OCI-LY1 (cell line): Measurements from ENCODE around the gene CCDC194.

Experiments
- H2AFZ ChIP-seq: fragments of 200-600 bp; sonication (generic), shearing (Covaris generic); 2 replicates; pipeline ENCODE4 v1.6.0; 2014; ENCODE audit warnings: antibody characterized with exemption, mild to moderate bottlenecking, low read length
- H3F3A ChIP-seq: fragments of 200-600 bp; sonication (generic), shearing (Covaris generic); 2 replicates; pipeline ENCODE4 v1.6.0; 2014; ENCODE audit warnings: mild to moderate bottlenecking, antibody characterized with exemption, low read length, moderate library complexity; ENCODE audit not compliant: insufficient read depth
- H3K27ac ChIP-seq: fragments of 200-600 bp; sonication (generic); 2 replicates; pipeline ENCODE4 v1.5.1; 2014; ENCODE audit warnings: low read length, mixed run types, mild to moderate bottlenecking, low read depth; ENCODE audit not compliant: poor library complexity, severe bottlenecking
- H3K27me3 ChIP-seq: fragments of 200-600 bp; sonication (generic); 2 replicates; pipeline ENCODE4 v1.6.0; 2014; ENCODE audit warnings: antibody characterized with exemption, mild to moderate bottlenecking, low read length, moderate library complexity; ENCODE audit not compliant: insufficient read depth
- H3K36me3 ChIP-seq: fragments of 200-600 bp; sonication (generic); 2 replicates; pipeline ENCODE4 v1.6.1; 2014; ENCODE audit warnings: mild to moderate bottlenecking, antibody characterized with exemption, low read length, moderate library complexity, mixed read lengths; ENCODE audit not compliant: insufficient read depth
- H3K4me1 ChIP-seq: fragments of 200-600 bp; sonication (generic); 2 replicates; pipeline ENCODE4 v1.5.1; 2014; ENCODE audit warnings: mild to moderate bottlenecking, low read length, moderate library complexity; ENCODE audit not compliant: insufficient read depth, severe bottlenecking
- H3K4me2 ChIP-seq: fragments of 200-600 bp; sonication (generic), shearing (Covaris generic); 2 replicates; pipeline ENCODE4 v1.6.1; 2014; ENCODE audit warnings: low read length
- H3K4me3 ChIP-seq: fragments of 200-600 bp; sonication (generic); 2 replicates; pipeline ENCODE4 v1.5.1; 2014; ENCODE audit warnings: low read length, low read depth, mild to moderate bottlenecking, mixed read lengths; ENCODE audit not compliant: poor library complexity, severe bottlenecking
- H3K79me2 ChIP-seq: fragments of 200-600 bp; shearing (Covaris generic); 2 replicates; pipeline ENCODE4 v1.6.1; 2016; ENCODE audit warnings: mixed run types, low read length, mixed read lengths; ENCODE audit not compliant: insufficient read depth
- H3K9ac ChIP-seq: fragments of 200-600 bp; sonication (generic), shearing (Covaris generic); 2 replicates; pipeline ENCODE4 v1.6.1; 2014; ENCODE audit warnings: mild to moderate bottlenecking, low read length, mixed read lengths
- H3K9me2 ChIP-seq: fragments of 200-600 bp; sonication (generic), shearing (Covaris generic); 2 replicates; pipeline ENCODE4 v1.6.1; 2014; ENCODE audit warnings: low read depth, mild to moderate bottlenecking, low read length, mixed read lengths
- H3K9me3 ChIP-seq: fragments of 200-600 bp; shearing (Covaris generic); 2 replicates; pipeline ENCODE4 v1.6.1; 2014; ENCODE audit warnings: low read length, mixed read lengths
- H4K20me1 ChIP-seq: fragments of 200-600 bp; sonication (generic), shearing (Covaris generic); 2 replicates; pipeline ENCODE4 v1.6.0; 2016; ENCODE audit warnings: mild to moderate bottlenecking, low read length; ENCODE audit not compliant: insufficient read depth
- EZH2 ChIP-seq: fragments of 200-600 bp; sonication (generic), shearing (Covaris generic); IDR thresholded peaks from 2 replicates; pipeline ENCODE4 v1.8.0; 2017; ENCODE audit warnings: borderline replicate concordance, mixed run types, mild to moderate bottlenecking, antibody characterized with exemption, low read length, moderate library complexity, mixed read lengths
- TF ChIP-seq, protein P1 (sequence below): fragments of 200-600 bp; sonication (generic), shearing (Covaris generic); IDR thresholded peaks from 2 replicates; pipeline ENCODE4 v1.5.1; 2017; ENCODE audit warnings: mild to moderate bottlenecking, antibody characterized with exemption, low read length, moderate library complexity, mixed read lengths

Gene CCDC194

DNA sequence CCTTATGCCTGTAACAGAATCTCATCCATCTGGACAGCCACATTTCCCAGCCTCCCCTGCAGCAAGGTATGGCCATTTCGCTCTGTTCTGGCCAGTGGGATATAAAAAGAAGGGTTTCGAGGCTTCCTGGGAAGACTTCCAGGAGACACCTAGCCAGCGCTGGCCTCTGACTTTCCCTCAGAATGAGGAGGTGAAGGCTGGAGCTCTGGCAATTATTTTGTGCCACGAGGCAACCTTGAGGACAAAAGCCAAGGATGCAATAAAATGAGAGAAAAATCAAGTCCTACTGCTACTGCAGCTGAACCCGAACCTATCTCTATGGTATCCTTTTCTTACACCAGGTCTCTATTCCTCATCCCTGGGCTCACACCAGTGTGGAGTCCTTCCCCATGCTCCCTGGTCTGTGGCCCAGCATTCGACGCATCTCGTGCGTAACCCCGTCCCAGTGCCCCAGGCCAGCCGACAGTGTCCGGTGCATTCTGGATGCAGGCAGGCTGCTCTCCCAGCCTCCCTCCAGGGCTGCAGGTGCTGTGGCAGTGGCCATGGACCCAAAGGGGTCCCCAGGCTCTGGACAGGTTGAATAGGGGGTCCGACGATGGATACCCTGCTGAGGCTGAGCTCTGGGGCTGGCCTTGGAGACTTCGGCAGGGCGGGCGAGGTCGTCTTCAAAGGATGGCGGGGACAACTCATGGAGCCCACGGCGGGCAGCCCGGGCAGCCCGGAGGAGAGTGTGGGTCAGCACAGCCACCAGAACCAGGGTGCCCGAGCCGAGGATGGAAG, 42.3 kb upstream of the CCDC194 start:
- Histone ChIP-seq H3K4me2 (no peak overlapping the region), H3K27me3 (peaks cover 9% of the 10 kb centered on the region; the same call in 1 of the 2 replicates), H3F3A (no peaks in the 10 kb centered on the region), H4K20me1 (no peaks in the 10 kb centered on the region), H2AFZ (no peak overlapping the region), H3K9me2 (no peaks in the 10 kb centered on the region), H3K4me1 (no peaks in the 10 kb centered on the region), H3K27ac (no peak overlapping the region), H3K9me3 (0 out of 2 replicates have a peak, but pooled peaks cover under 1% of the 10 kb centered on the region), H3K9ac (no peak overlapping the region), H3K4me3 (no peak overlapping the region), H3K36me3 (no peaks in the 10 kb centered on the region), H3K79me2 (no peaks in the 10 kb centered on the region)
- TF ChIP-seq, protein P1, sequence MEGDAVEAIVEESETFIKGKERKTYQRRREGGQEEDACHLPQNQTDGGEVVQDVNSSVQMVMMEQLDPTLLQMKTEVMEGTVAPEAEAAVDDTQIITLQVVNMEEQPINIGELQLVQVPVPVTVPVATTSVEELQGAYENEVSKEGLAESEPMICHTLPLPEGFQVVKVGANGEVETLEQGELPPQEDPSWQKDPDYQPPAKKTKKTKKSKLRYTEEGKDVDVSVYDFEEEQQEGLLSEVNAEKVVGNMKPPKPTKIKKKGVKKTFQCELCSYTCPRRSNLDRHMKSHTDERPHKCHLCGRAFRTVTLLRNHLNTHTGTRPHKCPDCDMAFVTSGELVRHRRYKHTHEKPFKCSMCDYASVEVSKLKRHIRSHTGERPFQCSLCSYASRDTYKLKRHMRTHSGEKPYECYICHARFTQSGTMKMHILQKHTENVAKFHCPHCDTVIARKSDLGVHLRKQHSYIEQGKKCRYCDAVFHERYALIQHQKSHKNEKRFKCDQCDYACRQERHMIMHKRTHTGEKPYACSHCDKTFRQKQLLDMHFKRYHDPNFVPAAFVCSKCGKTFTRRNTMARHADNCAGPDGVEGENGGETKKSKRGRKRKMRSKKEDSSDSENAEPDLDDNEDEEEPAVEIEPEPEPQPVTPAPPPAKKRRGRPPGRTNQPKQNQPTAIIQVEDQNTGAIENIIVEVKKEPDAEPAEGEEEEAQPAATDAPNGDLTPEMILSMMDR = no peak
- no peak for TF ChIP-seq EZH2

DNA sequence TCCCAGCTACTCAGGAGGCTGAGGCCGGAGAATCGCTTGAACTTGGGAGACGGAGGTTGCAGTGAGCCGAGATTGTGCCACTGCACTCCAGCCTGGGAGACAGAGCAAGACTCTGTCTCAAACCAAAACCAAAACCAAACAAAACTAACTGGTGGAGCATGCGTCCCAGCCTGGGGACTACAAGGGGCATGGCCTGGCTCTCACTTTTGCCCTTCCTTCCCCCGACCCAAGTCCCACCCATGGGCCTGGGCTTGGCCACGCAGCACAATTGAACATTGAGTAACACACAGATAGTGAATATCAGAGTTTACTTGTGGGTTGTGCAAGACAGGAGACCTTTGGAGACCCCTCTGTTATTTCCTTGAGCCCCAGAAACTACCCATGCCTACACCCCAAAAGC, 41.2 kb upstream of the CCDC194 start:
- Histone ChIP-seq H3K9me3 (no peaks in the 10 kb centered on the region), H3K9ac (no peak overlapping the region), H3K79me2 (no peaks in the 10 kb centered on the region), H3K4me1 (no peaks in the 10 kb centered on the region), H3K9me2 (no peaks in the 10 kb centered on the region), H3K4me3 (no peak overlapping the region), H3K36me3 (no peaks in the 10 kb centered on the region), H4K20me1 (no peaks in the 10 kb centered on the region), H3F3A (no peaks in the 10 kb centered on the region), H3K4me2 (no peak overlapping the region), H3K27me3 (peaks cover 9% of the 10 kb centered on the region; the same call in 1 of the 2 replicates), H2AFZ (no peak overlapping the region), H3K27ac (no peak overlapping the region)
- TF ChIP-seq, protein P1 = no peak
- no peak for TF ChIP-seq EZH2

DNA sequence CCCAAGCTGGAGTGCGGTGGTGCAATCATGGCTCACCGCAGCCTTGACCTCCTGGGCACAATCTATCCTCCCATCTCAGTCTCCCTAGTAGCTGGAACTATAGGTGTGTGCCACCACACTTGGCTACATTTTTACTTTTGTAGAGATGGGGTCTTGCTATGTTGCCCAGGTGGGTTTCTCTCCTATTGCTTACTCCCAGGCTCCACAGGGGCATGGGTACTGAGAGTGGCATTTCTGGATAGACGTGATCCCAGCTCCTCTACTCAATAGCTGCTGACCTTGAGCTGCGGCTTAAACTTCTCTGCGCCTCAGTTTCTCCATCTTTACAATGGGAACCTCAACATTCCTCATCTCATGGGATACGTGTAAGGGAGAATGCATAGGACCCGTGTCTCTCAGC, 37.4 kb upstream of the CCDC194 start:
- no peaks in the 10 kb centered on the region for H3K4me1 ChIP-seq
- no peak overlapping the region for H3K27ac ChIP-seq
- no peak overlapping the region for H3K4me3 ChIP-seq
- H3K4me2 ChIP-seq = no peak overlapping the region
- H3K36me3 ChIP-seq = no peaks in the 10 kb centered on the region
- H3K9ac ChIP-seq = no peak overlapping the region
- H3K9me2 ChIP-seq = no peaks in the 10 kb centered on the region
- H3K27me3 ChIP-seq = peaks cover 3% of the 10 kb centered on the region; the same call in 1 of the 2 replicates
- no peaks in the 10 kb centered on the region for H3F3A ChIP-seq
- no peaks in the 10 kb centered on the region for H3K9me3 ChIP-seq
- no peak overlapping the region for H2AFZ ChIP-seq
- H3K79me2 ChIP-seq = no peaks in the 10 kb centered on the region
- no peaks in the 10 kb centered on the region for H4K20me1 ChIP-seq
- TF ChIP-seq EZH2 = no peak
- TF ChIP-seq, protein P1 = no peak
